ENCODE data around the gene SEMA4C. TPM values are rescaled to one million over a fixed set of nuclear protein-coding genes. Genes with fewer than 3 reads are reported as not detected.
A peak's percentile ranks its signal among the peaks of the same experiment; 100 is the strongest.

SEMA4C gene
- total RNA-seq, 4 donors from 2014 or later: 54.4 to 82.7 (median 75.4) TPM

GRCh38 chr2:96873651-96874096 lies 3.8 kb upstream of the SEMA4C start:
- Histone ChIP-seq H3K4me1 (peaks cover 27 to 57% (median 45%) of the 10 kb centered on the region in 4 donors), H3K27me3 (no peaks in the 10 kb centered on the region), H3K4me3 (no peak overlapping the region), H3K9me3 (no peaks in the 10 kb centered on the region), H3K36me3 (no peaks in the 10 kb centered on the region), H3K27ac (replicated peaks in 1 of 4) (peak overlapping the region; percentile 42 to 100 (median 52))
- TF ChIP-seq POLR2AphosphoS5 (IDR thresholded peaks at IDR 0.05) (peak in 1 of 2 donors; percentile 38), EP300 (IDR thresholded peaks at IDR 0.05) (no peak)
- 62% methylated on average over 8 of the region's 8 CpGs for WGBS
- intact Hi-C loops (cut with DNase I): no loop called here
- DNase-seq (ENCODE audit: extremely low spot score): no peak

DNA sequence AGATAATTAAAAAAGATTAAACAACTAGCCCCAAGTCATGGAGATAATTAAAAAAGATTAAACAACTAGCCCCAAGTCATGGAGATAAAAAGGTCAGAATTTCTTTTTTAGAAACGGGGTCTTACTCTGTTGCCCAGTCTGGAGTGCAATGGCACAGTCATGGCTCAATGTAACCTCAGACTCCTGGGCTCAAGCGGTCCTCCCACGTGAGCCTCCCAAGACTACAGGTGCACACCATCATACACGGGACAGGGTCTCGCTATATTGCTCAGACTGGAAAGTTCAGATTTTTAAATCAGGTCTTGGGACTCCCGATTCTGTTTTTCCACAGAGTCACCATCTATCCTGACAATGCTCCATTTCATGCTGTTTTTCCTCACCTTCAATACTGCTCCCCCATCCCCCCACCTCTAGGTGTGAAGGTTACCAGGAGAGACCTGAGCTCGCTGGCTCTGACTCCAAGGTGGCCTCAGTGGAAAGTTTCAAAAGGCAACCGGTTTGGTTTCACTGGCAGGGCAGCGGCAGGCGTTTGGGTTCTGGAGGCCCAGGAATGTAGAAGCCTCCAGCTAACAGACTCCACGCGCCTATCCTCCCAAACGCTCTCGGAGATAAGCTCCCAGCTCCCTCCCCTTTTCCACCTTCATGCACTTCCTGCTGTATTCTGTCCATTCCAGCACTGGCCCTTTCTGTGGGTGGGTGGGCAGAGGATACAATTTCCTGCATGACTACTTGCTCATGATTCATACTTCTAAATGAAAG lies 2.9 kb upstream of the SEMA4C start:
- Histone ChIP-seq H3K36me3 (peaks cover 0 to under 1% (median 0%) of the 10 kb centered on the region in 4 donors), H3K9me3 (no peaks in the 10 kb centered on the region), H3K27ac (replicated peaks in 1 of 4) (peak overlapping the region in 3 of 4 donors; percentile 42 to 100 (median 60)), H3K4me1 (peaks cover 29 to 63% (median 50%) of the 10 kb centered on the region in 4 donors), H3K27me3 (no peaks in the 10 kb centered on the region), H3K4me3 (no peak overlapping the region)
- TF ChIP-seq POLR2A (IDR thresholded peaks at IDR 0.05; ENCODE audit: low read depth) (no peak), POLR2AphosphoS5 (IDR thresholded peaks at IDR 0.05) (no peak), EP300 (IDR thresholded peaks at IDR 0.05) (no peak)
- TF ChIP-seq, protein P1, sequence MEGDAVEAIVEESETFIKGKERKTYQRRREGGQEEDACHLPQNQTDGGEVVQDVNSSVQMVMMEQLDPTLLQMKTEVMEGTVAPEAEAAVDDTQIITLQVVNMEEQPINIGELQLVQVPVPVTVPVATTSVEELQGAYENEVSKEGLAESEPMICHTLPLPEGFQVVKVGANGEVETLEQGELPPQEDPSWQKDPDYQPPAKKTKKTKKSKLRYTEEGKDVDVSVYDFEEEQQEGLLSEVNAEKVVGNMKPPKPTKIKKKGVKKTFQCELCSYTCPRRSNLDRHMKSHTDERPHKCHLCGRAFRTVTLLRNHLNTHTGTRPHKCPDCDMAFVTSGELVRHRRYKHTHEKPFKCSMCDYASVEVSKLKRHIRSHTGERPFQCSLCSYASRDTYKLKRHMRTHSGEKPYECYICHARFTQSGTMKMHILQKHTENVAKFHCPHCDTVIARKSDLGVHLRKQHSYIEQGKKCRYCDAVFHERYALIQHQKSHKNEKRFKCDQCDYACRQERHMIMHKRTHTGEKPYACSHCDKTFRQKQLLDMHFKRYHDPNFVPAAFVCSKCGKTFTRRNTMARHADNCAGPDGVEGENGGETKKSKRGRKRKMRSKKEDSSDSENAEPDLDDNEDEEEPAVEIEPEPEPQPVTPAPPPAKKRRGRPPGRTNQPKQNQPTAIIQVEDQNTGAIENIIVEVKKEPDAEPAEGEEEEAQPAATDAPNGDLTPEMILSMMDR (IDR thresholded peaks at IDR 0.05): no peak
- DNase-seq (ENCODE audit: extremely low spot score): no peak
- 80% methylated on average over 12 of the region's 14 CpGs for WGBS
- intact Hi-C loops (cut with DNase I): no loop called here

GRCh38 chr2:96870626-96871255 lies 861 bp upstream of the SEMA4C start:
- peak overlapping the region; percentile 98 to 100 (median 99) for H3K27ac ChIP-seq (replicated peaks in 1 of 4)
- TF ChIP-seq EP300 (IDR thresholded peaks at IDR 0.05) (no peak), POLR2AphosphoS5 (IDR thresholded peaks at IDR 0.05) (peak; percentile 43 to 49)
- DNase-seq (ENCODE audit: extremely low spot score): no peak
- H3K4me3 ChIP-seq: peak overlapping the region; percentile 89 to 99 (median 90)
- H3K36me3 ChIP-seq: peaks cover under 1 to 20% (median 18%) of the 10 kb centered on the region in 4 donors
- peaks cover 49 to 81% (median 71%) of the 10 kb centered on the region in 4 donors for H3K4me1 ChIP-seq
- intact Hi-C loops (cut with DNase I): loop anchor here (1.0 kb wide), 1 partner anchor 81 kb away; no protein-coding TSS in a partner anchor
- whole genome bisulfite sequencing: 16% methylated on average over 10 of the region's 13 CpGs
- H3K9me3 ChIP-seq: no peaks in the 10 kb centered on the region
- no peaks in the 10 kb centered on the region for H3K27me3 ChIP-seq

DNA sequence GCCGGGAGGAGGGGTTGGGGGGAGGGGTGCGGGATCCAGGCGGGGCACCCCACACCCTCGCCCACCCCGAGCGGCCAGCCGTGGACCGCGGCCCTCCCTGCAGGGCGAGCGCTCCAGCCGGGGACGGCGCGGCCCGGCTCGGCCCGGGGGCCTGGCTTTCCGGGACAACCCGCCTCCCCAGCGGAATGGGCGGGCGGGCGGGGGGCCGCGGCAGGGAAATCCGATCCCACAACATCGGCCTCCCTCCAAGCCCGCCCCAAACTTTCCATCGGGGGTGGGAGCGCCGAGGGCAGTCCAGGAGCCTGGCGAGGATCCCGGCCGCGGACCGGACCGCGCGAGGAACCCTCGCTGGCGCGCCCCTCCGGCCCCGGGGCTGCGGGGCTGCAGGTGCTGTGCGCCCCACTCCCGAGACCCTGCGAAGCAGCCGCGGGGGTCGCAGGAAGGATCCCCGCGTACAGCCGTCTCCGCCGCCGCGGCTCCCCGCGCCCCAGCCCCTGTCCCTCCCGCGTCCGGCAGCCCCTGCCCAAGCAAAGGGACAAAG lies 529 bp downstream of the SEMA4C start:
- no peak for DNase-seq (ENCODE audit: extremely low spot score)
- WGBS: 0% methylated on average over 8 of the region's 64 CpGs
- peaks cover 47 to 81% (median 75%) of the 10 kb centered on the region in 4 donors for H3K4me1 ChIP-seq
- intact Hi-C loops (cut with DNase I): loop anchor here (1.0 kb wide), 1 partner anchor 38 kb away; no protein-coding TSS in a partner anchor
- H3K27ac ChIP-seq (replicated peaks in 1 of 4): peak overlapping the region; percentile 98 to 100 (median 99)
- H3K4me3 ChIP-seq: peak overlapping the region; percentile 89 to 99 (median 90)
- peak; percentile 71 to 74 for TF ChIP-seq POLR2AphosphoS5 (IDR thresholded peaks at IDR 0.05)
- TF ChIP-seq, protein P1 (IDR thresholded peaks at IDR 0.05): no peak
- H3K36me3 ChIP-seq: peaks cover 15 to 34% (median 32%) of the 10 kb centered on the region in 4 donors
- no peaks in the 10 kb centered on the region for H3K9me3 ChIP-seq
- H3K27me3 ChIP-seq: no peaks in the 10 kb centered on the region

DNA sequence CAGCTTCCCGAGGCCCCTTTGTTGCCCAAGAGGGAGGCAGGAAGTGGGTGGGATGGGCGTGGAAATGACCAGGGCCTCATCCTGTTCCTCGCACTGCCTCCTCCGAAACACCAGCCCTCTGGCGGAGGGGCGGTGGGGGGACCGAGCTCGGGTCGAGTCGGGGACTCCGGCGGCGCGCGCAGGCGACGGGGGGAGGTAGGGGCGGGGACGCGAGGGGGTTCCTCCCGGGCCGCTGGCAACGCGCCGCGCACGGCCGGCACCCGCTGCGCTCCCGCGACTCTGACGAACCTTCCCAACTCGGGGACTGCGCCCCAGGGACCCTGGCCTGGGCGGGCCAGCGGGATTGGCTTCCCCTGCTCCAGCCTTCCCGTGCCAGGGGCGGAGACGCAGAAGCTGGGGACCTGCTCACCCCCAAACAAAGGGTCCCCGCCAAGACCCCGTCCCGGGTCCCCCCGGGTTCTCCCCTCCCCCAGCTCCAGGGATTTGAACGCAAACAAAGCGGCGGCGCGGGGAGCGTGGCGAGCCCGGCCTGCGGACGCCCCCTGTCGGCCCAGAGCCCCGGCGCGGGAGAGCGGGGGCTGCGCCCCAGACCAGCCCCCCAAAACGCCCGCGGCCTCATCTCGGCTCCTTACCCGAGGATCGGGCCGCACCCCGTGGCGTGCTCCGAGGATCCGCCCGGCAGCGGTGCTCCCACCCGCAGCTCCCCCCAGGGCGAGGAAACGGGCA lies 1.2 kb downstream of the SEMA4C start:
- WGBS: 0% methylated on average over 3 of the region's 76 CpGs
- H3K4me1 ChIP-seq: peaks cover 44 to 81% (median 75%) of the 10 kb centered on the region in 4 donors

More for the DNA sequence above, 1.2 kb downstream of the SEMA4C start:
- no peak for DNase-seq (ENCODE audit: extremely low spot score)
- TF ChIP-seq, protein P1 (IDR thresholded peaks at IDR 0.05): peak; percentile 43 to 64 (median 56)
- TF ChIP-seq POLR2A (IDR thresholded peaks at IDR 0.05; ENCODE audit: low read depth) (peak; percentile 33), EP300 (IDR thresholded peaks at IDR 0.05) (no peak), POLR2AphosphoS5 (IDR thresholded peaks at IDR 0.05) (peak; percentile 84)
- intact Hi-C loops (cut with DNase I): loop anchor here (1.0 kb wide), 1 partner anchor 39 kb away; no protein-coding TSS in a partner anchor
- Histone ChIP-seq H3K27ac (replicated peaks in 1 of 4) (peak overlapping the region; percentile 98 to 100 (median 99)), H3K4me3 (peak overlapping the region; percentile 89 to 99 (median 90)), H3K36me3 (peaks cover 21 to 41% (median 38%) of the 10 kb centered on the region in 4 donors), H3K9me3 (no peaks in the 10 kb centered on the region), H3K27me3 (no peaks in the 10 kb centered on the region)
